Uterus (tissue), 4 donors: ENCODE measurements around the gene SBNO2. TPM values are rescaled to one million over a fixed set of nuclear protein-coding genes. Genes with fewer than 3 reads are reported as not detected.

Experiments used
- DNase-seq, 2 donors: peaks; one replicate each; pipeline ENCODE4 v3.0.0-alpha.2; 2019 to 2020
- H3K27ac ChIP-seq, 2 donors: fragments of 200-600 bp; sonication (generic); 1 replicate in 1 of 2; 2 replicates in 1 of 2; pipeline ENCODE4 v1.5.1; 2016 to 2018
- H3K27me3 ChIP-seq, 2 donors: fragments of 200-600 bp; sonication (generic); one replicate each; pipeline ENCODE4 v1.5.1; 2018 to 2019; ENCODE audit warnings: control low read depth in 1 of 2
- H3K36me3 ChIP-seq, 2 donors: fragments of 200-600 bp; sonication (generic); one replicate each; pipeline ENCODE4 v1.5.1; 2019; ENCODE audit warnings: control low read depth in 1 of 2
- H3K4me1 ChIP-seq, 2 donors: fragments of 200-600 bp; sonication (generic); one replicate each; pipeline ENCODE4 v1.5.1; 2018 to 2019; ENCODE audit warnings: control low read depth in 1 of 2
- H3K4me3 ChIP-seq, 2 donors: fragments of 200-600 bp; sonication (generic); 1 replicate in 1 of 2; 2 replicates in 1 of 2; pipeline ENCODE4 v1.5.1; 2018 to 2019; ENCODE audit warnings: mild to moderate bottlenecking in 1 of 2
- H3K9me3 ChIP-seq, 2 donors: fragments of 200-600 bp; sonication (generic); one replicate each; pipeline ENCODE4 v1.5.1; 2019; ENCODE audit warnings: control low read depth in 1 of 2
- POLR2A ChIP-seq, 2 donors: fragments of 450-650 bp; IDR thresholded peaks; one replicate each; pipeline ENCODE4 v1.6.1; 2016; ENCODE audit warnings: antibody characterized with exemption in 2 of 2, mild to moderate bottlenecking in 1 of 2, moderate library complexity in 1 of 2
- intact Hi-C: fragments of 100-400 bp; cut with DNase I; formaldehyde crosslinking; loops from one replicate; pipeline ENCODE4 v1.15.1; 2023; ENCODE audit warnings: low total_unique reads
- total RNA-seq, 4 donors: library from RNA; depleted of rRNA in 3 of 4; stranded (reverse); fragments of >200 nt in 3 of 4; gene quantifications; one replicate each; pipeline versions ENCODE4 v1.1.0 to v1.2.4, GENCODE V29; 2014 to 2023
- TF ChIP-seq, protein P1 (sequence below), 4 experiments: fragments of 200-600 bp in 2 of 4; fragments of 450-650 bp in 2 of 4; sonication (generic) in 2 of 4; IDR thresholded peaks; one replicate each; pipeline ENCODE4 v1.5.1; 2016 to 2019; ENCODE audit warnings: antibody characterized with exemption in 4 of 4, mild to moderate bottlenecking in 2 of 4, moderate library complexity in 1 of 4
- donor health status: DM: yes; HTN: yes; CAD: no.

Gene SBNO2
- total RNA-seq, 4 donors from 2014 or later: 4.4 to 107 (median 10.7) TPM

DNA sequence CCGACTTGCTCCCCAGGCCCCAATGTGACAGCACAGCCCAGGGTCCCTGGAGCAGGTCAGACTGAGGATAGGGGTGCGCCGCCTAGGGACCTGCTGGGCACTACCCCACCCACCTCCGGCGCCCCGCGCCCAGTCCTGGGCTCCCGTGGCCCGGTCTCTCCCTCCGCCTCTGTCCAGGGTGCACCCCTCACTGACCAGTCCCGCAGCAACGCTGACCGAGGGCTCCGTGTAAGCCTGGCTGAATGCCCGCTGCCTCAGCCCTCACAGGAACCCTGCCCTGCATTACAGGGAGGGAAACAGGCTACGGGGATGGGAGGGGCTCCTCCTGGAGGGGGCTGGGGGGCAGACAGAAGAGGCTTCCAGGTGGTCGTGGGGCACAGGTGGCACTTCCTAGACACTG, 38.6 kb downstream of the SBNO2 start:
- DNase-seq: no peak
- Histone ChIP-seq H3K27me3 (no peaks in the 10 kb centered on the region), H3K9me3 (no peaks in the 10 kb centered on the region), H3K36me3 (no peaks in the 10 kb centered on the region), H3K4me3 (no peak overlapping the region), H3K27ac (peak overlapping the region; percentile 35 to 55), H3K4me1 (peaks cover 0 to 31% of the 10 kb centered on the region in 2 donors)
- TF ChIP-seq, protein P1, sequence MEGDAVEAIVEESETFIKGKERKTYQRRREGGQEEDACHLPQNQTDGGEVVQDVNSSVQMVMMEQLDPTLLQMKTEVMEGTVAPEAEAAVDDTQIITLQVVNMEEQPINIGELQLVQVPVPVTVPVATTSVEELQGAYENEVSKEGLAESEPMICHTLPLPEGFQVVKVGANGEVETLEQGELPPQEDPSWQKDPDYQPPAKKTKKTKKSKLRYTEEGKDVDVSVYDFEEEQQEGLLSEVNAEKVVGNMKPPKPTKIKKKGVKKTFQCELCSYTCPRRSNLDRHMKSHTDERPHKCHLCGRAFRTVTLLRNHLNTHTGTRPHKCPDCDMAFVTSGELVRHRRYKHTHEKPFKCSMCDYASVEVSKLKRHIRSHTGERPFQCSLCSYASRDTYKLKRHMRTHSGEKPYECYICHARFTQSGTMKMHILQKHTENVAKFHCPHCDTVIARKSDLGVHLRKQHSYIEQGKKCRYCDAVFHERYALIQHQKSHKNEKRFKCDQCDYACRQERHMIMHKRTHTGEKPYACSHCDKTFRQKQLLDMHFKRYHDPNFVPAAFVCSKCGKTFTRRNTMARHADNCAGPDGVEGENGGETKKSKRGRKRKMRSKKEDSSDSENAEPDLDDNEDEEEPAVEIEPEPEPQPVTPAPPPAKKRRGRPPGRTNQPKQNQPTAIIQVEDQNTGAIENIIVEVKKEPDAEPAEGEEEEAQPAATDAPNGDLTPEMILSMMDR (IDR thresholded peaks at IDR 0.05): no peak
- no peak for TF ChIP-seq POLR2A (IDR thresholded peaks at IDR 0.05)
- intact Hi-C loops: no loop called here

DNA sequence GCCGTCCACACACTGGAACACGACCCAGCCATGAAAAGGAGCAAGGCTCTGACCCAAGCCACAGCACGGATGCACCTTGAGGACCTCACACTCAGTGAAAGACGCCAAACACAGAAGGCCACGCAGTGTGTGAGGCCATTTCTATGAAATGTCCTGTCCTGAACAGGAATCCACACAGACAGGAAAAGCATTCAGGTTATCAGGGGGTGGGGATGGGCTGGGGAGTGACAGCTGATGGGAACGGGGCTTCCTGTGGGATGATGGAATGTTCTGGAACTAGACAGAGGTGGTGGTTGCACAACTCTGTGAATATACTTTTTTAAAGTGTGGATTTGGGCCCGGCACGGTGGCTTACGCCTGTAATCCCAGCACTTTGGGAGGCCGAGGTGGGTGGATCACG, 39.6 kb downstream of the SBNO2 start:
- intact Hi-C loops: no loop called here
- TF ChIP-seq, protein P1 (IDR thresholded peaks at IDR 0.05): no peak
- TF ChIP-seq POLR2A (IDR thresholded peaks at IDR 0.05): no peak
- H3K27ac ChIP-seq: no peak overlapping the region
- peaks cover 0 to 31% of the 10 kb centered on the region in 2 donors for H3K4me1 ChIP-seq
- no peaks in the 10 kb centered on the region for H3K9me3 ChIP-seq
- no peaks in the 10 kb centered on the region for H3K27me3 ChIP-seq
- H3K4me3 ChIP-seq: no peak overlapping the region
- DNase-seq: no peak
- no peaks in the 10 kb centered on the region for H3K36me3 ChIP-seq

DNA sequence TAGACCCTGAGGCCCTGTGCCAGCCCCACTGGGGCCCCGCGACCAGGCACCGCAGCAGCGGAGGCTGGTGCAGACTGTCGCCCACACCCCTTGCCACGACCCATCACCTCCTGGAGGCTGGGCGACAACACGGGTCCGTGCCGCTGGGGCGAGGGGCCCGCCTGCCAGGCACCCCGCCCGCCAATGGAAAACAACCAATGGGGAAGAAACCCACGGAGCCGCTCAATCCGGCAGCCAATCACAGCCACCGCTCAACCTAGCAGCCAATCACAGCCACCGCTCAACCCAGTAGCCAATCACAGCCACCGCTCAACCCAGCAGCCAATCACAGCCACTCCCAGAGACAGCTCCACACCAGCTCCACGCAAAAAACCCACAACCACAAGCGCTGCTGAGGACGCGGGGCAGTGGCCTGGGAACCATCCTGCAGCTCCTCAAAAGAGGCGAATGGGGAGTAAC, 40.6 kb downstream of the SBNO2 start:
- DNase-seq: no peak
- Histone ChIP-seq H3K27ac (peak overlapping the region; percentile 87 to 90), H3K27me3 (no peaks in the 10 kb centered on the region), H3K4me3 (no peak overlapping the region), H3K9me3 (no peaks in the 10 kb centered on the region), H3K4me1 (peaks cover 0 to 31% of the 10 kb centered on the region in 2 donors), H3K36me3 (no peaks in the 10 kb centered on the region)
- TF ChIP-seq, protein P1 (IDR thresholded peaks at IDR 0.05): no peak
- TF ChIP-seq POLR2A (IDR thresholded peaks at IDR 0.05): no peak
- intact Hi-C loops: no loop called here

DNA sequence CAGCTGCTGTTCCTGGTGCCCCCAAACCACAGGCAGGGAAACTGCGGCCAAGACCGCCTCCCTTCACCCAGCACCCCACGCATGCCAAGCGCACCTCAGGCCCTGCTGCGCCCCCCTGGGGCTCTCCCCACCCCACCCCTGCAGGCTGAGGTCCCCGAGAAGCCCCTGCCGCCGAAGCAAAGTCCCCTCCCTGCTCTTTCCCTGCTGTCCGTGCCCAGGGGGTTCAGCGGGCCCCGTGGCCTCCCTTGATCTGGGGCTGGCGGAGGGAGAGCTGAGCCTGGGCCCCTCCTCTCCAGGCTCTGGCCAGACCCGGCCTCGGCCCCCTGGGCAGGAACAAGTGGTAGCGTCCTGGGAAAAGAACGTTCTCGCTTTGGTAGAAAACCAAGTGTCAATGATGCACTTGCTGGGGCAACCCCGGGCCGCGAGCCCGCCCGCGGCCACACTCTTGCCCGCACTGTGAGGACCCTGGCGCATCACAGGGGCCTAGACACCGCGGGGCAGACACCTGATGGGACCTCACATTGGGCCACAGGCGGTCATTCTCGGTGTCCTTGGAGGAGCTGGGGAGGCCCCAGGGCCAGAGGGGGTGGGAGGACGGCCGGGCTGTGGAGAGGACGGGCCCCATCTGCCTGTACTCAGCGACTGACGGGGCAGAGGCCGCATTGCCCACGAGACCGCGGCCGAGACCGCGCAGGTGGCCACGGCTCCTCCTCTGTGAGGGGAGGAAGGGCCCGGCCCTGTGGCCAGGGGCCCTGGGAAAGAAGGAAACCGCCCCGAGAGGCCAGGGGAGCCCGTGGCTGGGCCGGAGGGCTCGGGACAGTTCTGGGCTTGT, 41.3 kb downstream of the SBNO2 start:
- intact Hi-C loops: no loop called here
- peak overlapping the region; percentile 57 to 60 for H3K4me3 ChIP-seq
- no peaks in the 10 kb centered on the region for H3K9me3 ChIP-seq
- H3K27ac ChIP-seq: peak overlapping the region; percentile 87 to 90
- H3K27me3 ChIP-seq: no peaks in the 10 kb centered on the region
- TF ChIP-seq POLR2A (IDR thresholded peaks at IDR 0.05): no peak
- TF ChIP-seq, protein P1 (IDR thresholded peaks at IDR 0.05): no peak
- peaks cover 0 to 31% of the 10 kb centered on the region in 2 donors for H3K4me1 ChIP-seq
- H3K36me3 ChIP-seq: no peaks in the 10 kb centered on the region
- no peak for DNase-seq
